ENCODE results near the gene CGN. TPM values are rescaled to one million over a fixed set of nuclear protein-coding genes. Genes with fewer than 3 reads are reported as not detected.

Gene CGN
- total and polyA plus RNA-seq, 2 experiments from 2014 or later: 11.8 to 37.0 TPM

DNA sequence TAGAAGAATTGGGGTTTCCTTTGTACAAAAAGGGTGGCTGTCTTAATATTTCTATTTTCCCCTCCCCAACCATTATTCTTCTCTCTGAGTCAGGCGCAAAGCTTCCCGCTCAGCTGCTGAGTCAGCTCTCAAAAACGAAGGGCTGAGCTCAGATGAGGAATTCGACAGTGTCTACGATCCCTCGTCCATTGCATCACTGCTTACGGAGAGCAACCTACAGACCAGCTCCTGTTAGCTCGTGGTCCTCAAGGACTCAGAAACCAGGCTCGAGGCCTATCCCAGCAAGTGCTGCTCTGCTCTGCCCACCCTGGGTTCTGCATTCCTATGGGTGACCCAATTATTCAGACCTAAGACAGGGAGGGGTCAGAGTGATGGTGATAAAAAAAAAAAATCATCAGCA lies 25.9 kb downstream of the CGN start:
- DNase-seq (ENCODE audit: low spot score) (no peak), ATAC-seq (no peak)
- Histone ChIP-seq H3K27me3 (ENCODE audit: insufficient read depth) (0 out of 2 replicates have a peak, but pooled peaks cover 6% of the 10 kb centered on the region), H3K4me3 (no peak overlapping the region), H3K27ac (ENCODE audit: low read depth) (no peak overlapping the region), H3K79me2 (replicated peaks; ENCODE audit: insufficient read depth) (peaks cover 9% of the 10 kb centered on the region), H3K4me2 (no peak overlapping the region), H3K4me1 (ENCODE audit: insufficient read depth) (peaks cover 8% of the 10 kb centered on the region), H3F3A (replicated peaks; ENCODE audit: low read depth) (no peaks in the 10 kb centered on the region), H4K20me1 (replicated peaks; ENCODE audit: insufficient read depth) (peaks cover 12% of the 10 kb centered on the region; the same call in 1 of the 2 replicates), H2AFZ (no peak overlapping the region), H3K9me2 (ENCODE audit: insufficient read depth) (no peaks in the 10 kb centered on the region), H3K36me3 (ENCODE audit: insufficient read depth) (peaks cover 37% of the 10 kb centered on the region)
- Mint-ChIP-seq H3K36me3 (ENCODE audit: low read depth) (peaks cover 47% of the 10 kb centered on the region), H3K27ac (no peak overlapping the region), H3K4me3 (no peak overlapping the region), H3K4me1 (peaks cover 18% of the 10 kb centered on the region), H3K27me3 (ENCODE audit: insufficient read depth, low read depth, poor library complexity) (peaks cover 17% of the 10 kb centered on the region), H3K9me3 (no peaks in the 10 kb centered on the region; the same call in 2 of the 3 replicates)
- no peak for TF ChIP-seq EZH2 (IDR thresholded peaks at IDR 0.05; ENCODE audit: low read depth, unreplicated experiment)
- TF ChIP-seq, protein P1, sequence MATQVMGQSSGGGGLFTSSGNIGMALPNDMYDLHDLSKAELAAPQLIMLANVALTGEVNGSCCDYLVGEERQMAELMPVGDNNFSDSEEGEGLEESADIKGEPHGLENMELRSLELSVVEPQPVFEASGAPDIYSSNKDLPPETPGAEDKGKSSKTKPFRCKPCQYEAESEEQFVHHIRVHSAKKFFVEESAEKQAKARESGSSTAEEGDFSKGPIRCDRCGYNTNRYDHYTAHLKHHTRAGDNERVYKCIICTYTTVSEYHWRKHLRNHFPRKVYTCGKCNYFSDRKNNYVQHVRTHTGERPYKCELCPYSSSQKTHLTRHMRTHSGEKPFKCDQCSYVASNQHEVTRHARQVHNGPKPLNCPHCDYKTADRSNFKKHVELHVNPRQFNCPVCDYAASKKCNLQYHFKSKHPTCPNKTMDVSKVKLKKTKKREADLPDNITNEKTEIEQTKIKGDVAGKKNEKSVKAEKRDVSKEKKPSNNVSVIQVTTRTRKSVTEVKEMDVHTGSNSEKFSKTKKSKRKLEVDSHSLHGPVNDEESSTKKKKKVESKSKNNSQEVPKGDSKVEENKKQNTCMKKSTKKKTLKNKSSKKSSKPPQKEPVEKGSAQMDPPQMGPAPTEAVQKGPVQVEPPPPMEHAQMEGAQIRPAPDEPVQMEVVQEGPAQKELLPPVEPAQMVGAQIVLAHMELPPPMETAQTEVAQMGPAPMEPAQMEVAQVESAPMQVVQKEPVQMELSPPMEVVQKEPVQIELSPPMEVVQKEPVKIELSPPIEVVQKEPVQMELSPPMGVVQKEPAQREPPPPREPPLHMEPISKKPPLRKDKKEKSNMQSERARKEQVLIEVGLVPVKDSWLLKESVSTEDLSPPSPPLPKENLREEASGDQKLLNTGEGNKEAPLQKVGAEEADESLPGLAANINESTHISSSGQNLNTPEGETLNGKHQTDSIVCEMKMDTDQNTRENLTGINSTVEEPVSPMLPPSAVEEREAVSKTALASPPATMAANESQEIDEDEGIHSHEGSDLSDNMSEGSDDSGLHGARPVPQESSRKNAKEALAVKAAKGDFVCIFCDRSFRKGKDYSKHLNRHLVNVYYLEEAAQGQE (IDR thresholded peaks at IDR 0.05; ENCODE audit: unreplicated experiment): no peak
- no peak for TF ChIP-seq NANOG (IDR thresholded peaks at IDR 0.05; ENCODE audit: borderline replicate concordance)
- no peak for TF ChIP-seq EZH2phosphoT487 (IDR thresholded peaks at IDR 0.05; ENCODE audit: unreplicated experiment)
- no peak for TF ChIP-seq ZNF114 (CRISPR knock-in tag; IDR thresholded peaks at IDR 0.05)

DNA sequence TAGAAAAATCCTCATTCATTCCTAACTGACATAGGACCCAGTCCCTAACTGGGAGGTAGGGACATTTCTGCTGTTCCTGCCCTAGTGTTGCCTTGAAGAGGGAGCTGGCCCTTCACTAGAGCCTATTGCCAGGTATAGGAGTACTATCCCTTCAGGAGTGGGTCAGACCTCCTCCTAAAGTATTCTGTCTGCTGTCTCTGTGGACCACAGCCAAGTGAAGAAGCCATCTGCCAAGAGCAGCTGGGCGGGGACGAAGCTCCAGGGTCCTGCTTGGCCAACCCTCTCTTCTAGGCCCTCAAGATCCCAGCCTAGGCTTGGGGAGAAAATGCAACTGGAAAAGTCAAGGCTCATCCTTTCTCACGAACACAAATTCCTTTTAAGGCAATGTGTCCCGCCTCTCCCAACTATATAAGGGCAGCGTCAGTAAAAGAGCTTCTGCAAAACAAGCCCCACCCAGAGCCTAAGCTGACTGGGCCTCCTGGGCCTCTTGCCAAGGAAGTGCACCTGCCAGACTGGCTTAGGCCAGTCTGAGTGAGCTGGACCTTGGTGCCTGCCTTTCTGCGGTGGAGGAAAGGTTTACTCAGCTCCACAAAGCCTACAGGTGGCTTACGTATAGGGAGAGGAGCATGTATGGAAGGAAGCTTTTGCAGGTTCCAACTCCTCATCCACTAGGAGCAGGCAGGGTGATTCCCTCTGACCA lies 28.3 kb downstream of the CGN start:
- Mint-ChIP-seq H3K36me3 (ENCODE audit: low read depth) (peaks cover 37% of the 10 kb centered on the region), H3K27me3 (ENCODE audit: insufficient read depth, low read depth, poor library complexity) (peaks cover 19% of the 10 kb centered on the region), H3K27ac (peak overlapping the region; percentile 99), H3K4me3 (peak overlapping the region; percentile 96), H3K9me3 (no peaks in the 10 kb centered on the region; the same call in 2 of the 3 replicates), H3K4me1 (peaks cover 22% of the 10 kb centered on the region)
- H2AFZ ChIP-seq: no peak overlapping the region
- H3K4me2 ChIP-seq: peak overlapping the region; percentile 70
- H3K79me2 ChIP-seq (replicated peaks; ENCODE audit: insufficient read depth): peaks cover 32% of the 10 kb centered on the region
- no peaks in the 10 kb centered on the region for H3K9me2 ChIP-seq (ENCODE audit: insufficient read depth)
- peaks cover 12% of the 10 kb centered on the region; the same call in 1 of the 2 replicates for H4K20me1 ChIP-seq (replicated peaks; ENCODE audit: insufficient read depth)
- ATAC-seq (peak; percentile 67), DNase-seq (ENCODE audit: low spot score) (peak; percentile 92)
- 0 out of 2 replicates have a peak, but pooled peaks cover 6% of the 10 kb centered on the region for H3K27me3 ChIP-seq (ENCODE audit: insufficient read depth)
- no peak for TF ChIP-seq EZH2 (IDR thresholded peaks at IDR 0.05; ENCODE audit: low read depth, unreplicated experiment)
- TF ChIP-seq, protein P2, sequence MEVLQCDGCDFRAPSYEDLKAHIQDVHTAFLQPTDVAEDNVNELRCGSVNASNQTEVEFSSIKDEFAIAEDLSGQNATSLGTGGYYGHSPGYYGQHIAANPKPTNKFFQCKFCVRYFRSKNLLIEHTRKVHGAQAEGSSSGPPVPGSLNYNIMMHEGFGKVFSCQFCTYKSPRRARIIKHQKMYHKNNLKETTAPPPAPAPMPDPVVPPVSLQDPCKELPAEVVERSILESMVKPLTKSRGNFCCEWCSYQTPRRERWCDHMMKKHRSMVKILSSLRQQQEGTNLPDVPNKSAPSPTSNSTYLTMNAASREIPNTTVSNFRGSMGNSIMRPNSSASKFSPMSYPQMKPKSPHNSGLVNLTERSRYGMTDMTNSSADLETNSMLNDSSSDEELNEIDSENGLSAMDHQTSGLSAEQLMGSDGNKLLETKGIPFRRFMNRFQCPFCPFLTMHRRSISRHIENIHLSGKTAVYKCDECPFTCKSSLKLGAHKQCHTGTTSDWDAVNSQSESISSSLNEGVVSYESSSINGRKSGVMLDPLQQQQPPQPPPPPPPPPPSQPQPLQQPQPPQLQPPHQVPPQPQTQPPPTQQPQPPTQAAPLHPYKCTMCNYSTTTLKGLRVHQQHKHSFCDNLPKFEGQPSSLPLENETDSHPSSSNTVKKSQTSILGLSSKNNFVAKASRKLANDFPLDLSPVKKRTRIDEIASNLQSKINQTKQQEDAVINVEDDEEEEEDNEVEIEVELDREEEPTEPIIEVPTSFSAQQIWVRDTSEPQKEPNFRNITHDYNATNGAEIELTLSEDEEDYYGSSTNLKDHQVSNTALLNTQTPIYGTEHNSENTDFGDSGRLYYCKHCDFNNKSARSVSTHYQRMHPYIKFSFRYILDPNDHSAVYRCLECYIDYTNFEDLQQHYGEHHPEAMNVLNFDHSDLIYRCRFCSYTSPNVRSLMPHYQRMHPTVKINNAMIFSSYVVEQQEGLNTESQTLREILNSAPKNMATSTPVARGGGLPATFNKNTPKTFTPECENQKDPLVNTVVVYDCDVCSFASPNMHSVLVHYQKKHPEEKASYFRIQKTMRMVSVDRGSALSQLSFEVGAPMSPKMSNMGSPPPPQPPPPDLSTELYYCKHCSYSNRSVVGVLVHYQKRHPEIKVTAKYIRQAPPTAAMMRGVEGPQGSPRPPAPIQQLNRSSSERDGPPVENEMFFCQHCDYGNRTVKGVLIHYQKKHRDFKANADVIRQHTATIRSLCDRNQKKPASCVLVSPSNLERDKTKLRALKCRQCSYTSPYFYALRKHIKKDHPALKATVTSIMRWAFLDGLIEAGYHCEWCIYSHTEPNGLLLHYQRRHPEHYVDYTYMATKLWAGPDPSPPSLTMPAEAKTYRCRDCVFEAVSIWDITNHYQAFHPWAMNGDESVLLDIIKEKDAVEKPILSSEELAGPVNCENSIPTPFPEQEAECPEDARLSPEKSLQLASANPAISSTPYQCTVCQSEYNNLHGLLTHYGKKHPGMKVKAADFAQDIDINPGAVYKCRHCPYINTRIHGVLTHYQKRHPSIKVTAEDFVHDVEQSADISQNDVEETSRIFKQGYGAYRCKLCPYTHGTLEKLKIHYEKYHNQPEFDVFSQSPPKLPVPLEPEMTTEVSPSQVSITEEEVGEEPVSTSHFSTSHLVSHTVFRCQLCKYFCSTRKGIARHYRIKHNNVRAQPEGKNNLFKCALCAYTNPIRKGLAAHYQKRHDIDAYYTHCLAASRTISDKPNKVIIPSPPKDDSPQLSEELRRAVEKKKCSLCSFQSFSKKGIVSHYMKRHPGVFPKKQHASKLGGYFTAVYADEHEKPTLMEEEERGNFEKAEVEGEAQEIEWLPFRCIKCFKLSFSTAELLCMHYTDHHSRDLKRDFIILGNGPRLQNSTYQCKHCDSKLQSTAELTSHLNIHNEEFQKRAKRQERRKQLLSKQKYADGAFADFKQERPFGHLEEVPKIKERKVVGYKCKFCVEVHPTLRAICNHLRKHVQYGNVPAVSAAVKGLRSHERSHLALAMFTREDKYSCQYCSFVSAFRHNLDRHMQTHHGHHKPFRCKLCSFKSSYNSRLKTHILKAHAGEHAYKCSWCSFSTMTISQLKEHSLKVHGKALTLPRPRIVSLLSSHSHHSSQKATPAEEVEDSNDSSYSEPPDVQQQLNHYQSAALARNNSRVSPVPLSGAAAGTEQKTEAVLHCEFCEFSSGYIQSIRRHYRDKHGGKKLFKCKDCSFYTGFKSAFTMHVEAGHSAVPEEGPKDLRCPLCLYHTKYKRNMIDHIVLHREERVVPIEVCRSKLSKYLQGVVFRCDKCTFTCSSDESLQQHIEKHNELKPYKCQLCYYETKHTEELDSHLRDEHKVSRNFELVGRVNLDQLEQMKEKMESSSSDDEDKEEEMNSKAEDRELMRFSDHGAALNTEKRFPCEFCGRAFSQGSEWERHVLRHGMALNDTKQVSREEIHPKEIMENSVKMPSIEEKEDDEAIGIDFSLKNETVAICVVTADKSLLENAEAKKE (CRISPR knock-in tag; IDR thresholded peaks at IDR 0.05): peak; percentile 73; the same call in 1 of the 2 replicates
- peaks cover 8% of the 10 kb centered on the region for H3K4me1 ChIP-seq (ENCODE audit: insufficient read depth)
- H3K36me3 ChIP-seq (ENCODE audit: insufficient read depth): peaks cover 34% of the 10 kb centered on the region
- H3K4me3 ChIP-seq: peak overlapping the region; percentile 83
- peak overlapping the region; percentile 89 for H3K27ac ChIP-seq (ENCODE audit: low read depth)
- H3F3A ChIP-seq (replicated peaks; ENCODE audit: low read depth): no peaks in the 10 kb centered on the region

All from GM23338 (cell line).